Ascending aorta (tissue), 2 donors: ENCODE measurements around the gene TOM1L2. TPM values are rescaled to one million over a fixed set of nuclear protein-coding genes. Genes with fewer than 3 reads are reported as not detected.
"Not testable (repeated sequence)": the region's sequence is repeated elsewhere in the genome, so short reads cannot be mapped to it uniquely, and the experiment has no call there.

Experiments used
- DNase-seq, 2 donors: peaks; one replicate each; pipeline ENCODE4 v3.0.0-alpha.2; 2019; ENCODE audit warnings: low spot score in 2 of 2
- H3K27ac ChIP-seq, 2 donors: fragments of 200-600 bp; sonication (generic); one replicate each; pipeline ENCODE4 v1.5.1; 2016 to 2017; ENCODE audit warnings: mild to moderate bottlenecking in 1 of 2
- H3K27me3 ChIP-seq: fragments of 200-600 bp; sonication (generic); one replicate; pipeline ENCODE4 v1.5.1; 2017
- H3K36me3 ChIP-seq, 2 donors: fragments of 200-600 bp; sonication (generic); one replicate each; pipeline ENCODE4 v1.5.1; 2016
- H3K4me1 ChIP-seq, 2 donors: fragments of 200-600 bp; sonication (generic); one replicate each; pipeline ENCODE4 v1.5.1; 2016 to 2017; ENCODE audit warnings: mild to moderate bottlenecking in 1 of 2
- H3K4me3 ChIP-seq, 2 donors: fragments of 200-600 bp; sonication (generic); one replicate each; pipeline ENCODE4 v1.5.1; 2016 to 2017; ENCODE audit warnings: mild to moderate bottlenecking in 1 of 2
- H3K9me3 ChIP-seq, 2 donors: fragments of 200-600 bp; sonication (generic); one replicate each; pipeline ENCODE4 v1.5.1; 2016
- CTCF ChIP-seq, 3 experiments: fragments of 200-600 bp in 2 of 3; fragments of 450-650 bp in 1 of 3; sonication (generic) in 2 of 3; IDR thresholded peaks; one replicate each; pipeline ENCODE4 v1.5.1; 2016 to 2019; ENCODE audit warnings: antibody characterized with exemption in 3 of 3, mild to moderate bottlenecking in 1 of 3, moderate library complexity in 1 of 3
- intact Hi-C: fragments of 100-400 bp; cut with DNase I; formaldehyde crosslinking; loops from one replicate; pipeline ENCODE4 v1.15.1; 2023
- total RNA-seq: library from RNA; depleted of rRNA; stranded (reverse); fragments of >200 nt; gene quantifications from one replicate; pipeline ENCODE4 v1.1.0, GENCODE V29; 2016

Gene TOM1L2
- total RNA-seq, 1 donor from 2014 or later: 39.0 TPM

GRCh38 chr17:18004345-18004744 is 32.1 kb upstream of the TOM1L2 start:
- peaks cover 0 to 11% of the 10 kb centered on the region in 2 donors for H3K36me3 ChIP-seq
- H3K27me3 ChIP-seq: no peaks in the 10 kb centered on the region
- H3K9me3 ChIP-seq: no peaks in the 10 kb centered on the region
- H3K4me3 ChIP-seq: no peak overlapping the region
- no peak for DNase-seq
- no peaks in the 10 kb centered on the region for H3K4me1 ChIP-seq
- TF ChIP-seq CTCF (IDR thresholded peaks at IDR 0.05): no peak
- no peak overlapping the region for H3K27ac ChIP-seq
- intact Hi-C loops: no loop called here

GRCh38 chr17:18002171-18002570 is 30.0 kb upstream of the TOM1L2 start:
- DNase-seq: no peak
- no peaks in the 10 kb centered on the region for H3K27me3 ChIP-seq
- TF ChIP-seq CTCF (IDR thresholded peaks at IDR 0.05): no peak
- no peaks in the 10 kb centered on the region for H3K4me1 ChIP-seq
- H3K9me3 ChIP-seq: no peaks in the 10 kb centered on the region
- no peak overlapping the region for H3K27ac ChIP-seq
- peaks cover 0 to 5% of the 10 kb centered on the region in 2 donors for H3K36me3 ChIP-seq
- H3K4me3 ChIP-seq: no peak overlapping the region
- intact Hi-C loops: no loop called here

GRCh38 chr17:18000030-18000408 is 27.8 kb upstream of the TOM1L2 start:
- TF ChIP-seq CTCF (IDR thresholded peaks at IDR 0.05): no peak
- DNase-seq: no peak
- Histone ChIP-seq H3K27ac (no peak overlapping the region), H3K36me3 (no peaks in the 10 kb centered on the region), H3K27me3 (no peaks in the 10 kb centered on the region), H3K9me3 (no peaks in the 10 kb centered on the region), H3K4me3 (no peak overlapping the region), H3K4me1 (no peaks in the 10 kb centered on the region)
- intact Hi-C loops: no loop called here

GRCh38 chr17:17999364-18000029 is 27.3 kb upstream of the TOM1L2 start:
- Histone ChIP-seq H3K36me3 (no peaks in the 10 kb centered on the region), H3K27me3 (no peaks in the 10 kb centered on the region), H3K27ac (no peak overlapping the region), H3K9me3 (no peaks in the 10 kb centered on the region), H3K4me3 (no peak overlapping the region), H3K4me1 (no peaks in the 10 kb centered on the region)
- intact Hi-C loops: no loop called here
- no peak for TF ChIP-seq CTCF (IDR thresholded peaks at IDR 0.05)
- no peak for DNase-seq

- no peaks in the 10 kb centered on the region for H3K4me1 ChIP-seq
- no peaks in the 10 kb centered on the region for H3K9me3 ChIP-seq
- H3K4me3 ChIP-seq: no peak overlapping the region
- DNase-seq: no peak
- intact Hi-C loops: no loop called here
- no peaks in the 10 kb centered on the region for H3K27me3 ChIP-seq
- no peak for TF ChIP-seq CTCF (IDR thresholded peaks at IDR 0.05)
- H3K27ac ChIP-seq: no peak overlapping the region
- no peaks in the 10 kb centered on the region for H3K36me3 ChIP-seq
Observed at GRCh38 chr17:17998934-17999333, 26.7 kb upstream of the TOM1L2 start.

- H3K36me3 ChIP-seq, H3K27ac ChIP-seq, H3K4me3 ChIP-seq, H3K9me3 ChIP-seq, H3K4me1 ChIP-seq, H3K27me3 ChIP-seq, intact Hi-C loops, DNase-seq: not testable (repeated sequence)
Observed at GRCh38 chr17:17995887-17996286, 23.7 kb upstream of the TOM1L2 start.
